ENCODE measurements around the gene MSH5. TPM values are rescaled to one million over a fixed set of nuclear protein-coding genes. Genes with fewer than 3 reads are reported as not detected.

MSH5 gene
- total and polyA plus RNA-seq, 2 of the 13 experiments (the other 11 are each of a cell fraction or from before 2014, with no cell fraction given) = 10.2 to 38.7 TPM

- TF ChIP-seq ZNF235 (CRISPR knock-in tag; IDR thresholded peaks at IDR 0.05; ENCODE audit: borderline replicate concordance) (no peak; the same call in 1 of the 2 replicates), TERF1 (CRISPR knock-in tag; IDR thresholded peaks at IDR 0.05) (no peak), ZNF362 (CRISPR knock-in tag; IDR thresholded peaks at IDR 0.05; ENCODE audit: borderline replicate concordance) (no peak), HMGA1 (CRISPR knock-in tag; conservative IDR thresholded peaks at IDR 0.05) (no peak), ZNF841 (CRISPR knock-in tag; IDR thresholded peaks at IDR 0.05; ENCODE audit: borderline replicate concordance) (no peak), ZNF709 (CRISPR knock-in tag; IDR thresholded peaks at IDR 0.05) (no peak), ZBTB20 (CRISPR knock-in tag; IDR thresholded peaks at IDR 0.05; ENCODE audit: borderline replicate concordance, low read depth) (no peak), GABPB1 (CRISPR knock-in tag; IDR thresholded peaks at IDR 0.05) (no peak), ZBTB10 (CRISPR knock-in tag; IDR thresholded peaks at IDR 0.05; ENCODE audit: borderline replicate concordance) (no peak), ZNF619 (CRISPR knock-in tag; IDR thresholded peaks at IDR 0.05) (0 out of 2 replicates have a peak, but pooled peaks have one; percentile 78), ZNF34 (CRISPR knock-in tag; IDR thresholded peaks at IDR 0.05; ENCODE audit: borderline replicate concordance) (no peak), ZNF576 (CRISPR knock-in tag; IDR thresholded peaks at IDR 0.05) (no peak), ZNF672 (CRISPR knock-in tag; IDR thresholded peaks at IDR 0.05) (no peak), CEBPZ (IDR thresholded peaks at IDR 0.05; ENCODE audit: low read length) (no peak), HMGXB4 (CRISPR knock-in tag; IDR thresholded peaks at IDR 0.05; ENCODE audit: borderline replicate concordance in 1 of 2, low read depth in 1 of 2) (peak; percentile 74 to 85; a peak in 2 of 4 replicates), REPIN1 (CRISPR knock-in tag; IDR thresholded peaks at IDR 0.05; ENCODE audit: borderline replicate concordance, low read depth) (peak; percentile 46; the same call in 1 of the 2 replicates)
These were observed 30.0 kb downstream of the MSH5 start (continued) for GRCh38 chr6:31769684-31770371.

Measured in HepG2 (cell line).